Putamen (tissue), 1 donor: ENCODE results near the gene COL6A2.
"Not testable (repeated sequence)": the region's sequence is repeated elsewhere in the genome, so short reads cannot be mapped to it uniquely, and the experiment has no call there.

Source experiments
- DNase-seq: peaks from one replicate; pipeline ENCODE4 v3.0.0-alpha.2; 2016; ENCODE audit warnings: low spot score

Gene COL6A2

DNA sequence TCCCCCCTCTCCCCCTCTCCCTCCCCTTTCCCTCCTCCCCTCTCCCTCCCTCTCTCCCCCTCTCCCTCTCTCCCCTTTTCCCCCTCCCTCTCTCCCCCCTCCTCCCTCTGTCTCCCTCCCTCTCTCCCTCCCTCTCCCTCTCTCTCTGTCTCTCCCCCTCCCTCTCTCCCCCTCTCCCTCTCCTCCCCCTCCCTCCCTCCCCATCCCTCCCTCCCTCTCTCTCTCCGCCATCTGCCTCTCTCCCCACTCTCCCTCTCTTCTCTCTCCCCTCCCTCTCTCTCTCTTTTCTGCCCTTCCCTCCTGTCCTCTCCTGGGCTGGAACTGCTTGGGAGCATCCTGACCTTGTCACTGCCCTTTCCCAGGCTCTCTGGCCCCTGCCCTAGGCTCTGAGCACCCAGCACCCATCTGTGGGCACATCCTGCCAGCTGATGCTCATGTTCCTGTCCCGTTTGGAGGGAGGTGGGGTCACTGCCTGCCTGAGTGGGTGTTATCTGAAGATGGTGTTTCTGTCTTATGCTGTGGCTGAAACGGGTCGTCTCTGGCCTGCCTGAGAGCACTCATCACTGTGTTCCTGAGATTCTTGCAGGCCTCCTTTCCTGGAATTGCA, 46.7 kb downstream of the COL6A2 start:
- DNase-seq, result peak; percentile 36

DNA sequence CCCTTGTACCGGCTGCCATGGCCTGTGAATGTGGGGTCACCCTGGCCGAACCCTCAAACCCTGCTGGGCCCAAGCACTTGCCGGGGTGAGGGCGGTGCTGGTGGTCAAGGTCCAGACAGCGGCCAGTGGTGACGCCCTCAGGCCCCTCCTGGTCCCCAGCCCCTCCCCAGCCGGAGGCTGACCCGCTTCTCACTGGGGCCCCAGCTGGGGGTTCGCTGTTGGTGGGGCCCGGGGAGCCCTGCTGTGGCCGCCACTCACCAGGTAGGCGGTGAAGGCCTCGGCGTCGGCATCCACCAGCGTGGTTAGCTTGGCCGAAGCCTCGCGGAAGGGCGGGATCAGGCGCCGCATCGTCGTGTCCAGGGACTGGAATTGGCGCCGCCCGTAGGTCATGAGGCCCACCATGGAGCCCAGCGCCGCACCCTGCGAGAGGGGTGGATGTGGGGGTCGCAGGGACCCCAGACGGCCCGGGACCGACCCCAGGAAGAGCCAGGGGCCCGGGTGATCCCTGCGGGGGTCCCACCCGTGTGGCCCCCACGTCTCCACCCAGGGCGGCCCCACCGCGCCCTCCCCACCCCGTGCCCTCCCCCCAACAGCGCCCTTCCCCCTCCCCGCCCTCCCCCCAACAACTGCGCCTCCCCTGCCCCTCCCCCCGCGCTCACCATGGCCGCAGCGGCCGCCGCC, 47.4 kb downstream of the COL6A2 start:
- DNase-seq, result no peak

DNA sequence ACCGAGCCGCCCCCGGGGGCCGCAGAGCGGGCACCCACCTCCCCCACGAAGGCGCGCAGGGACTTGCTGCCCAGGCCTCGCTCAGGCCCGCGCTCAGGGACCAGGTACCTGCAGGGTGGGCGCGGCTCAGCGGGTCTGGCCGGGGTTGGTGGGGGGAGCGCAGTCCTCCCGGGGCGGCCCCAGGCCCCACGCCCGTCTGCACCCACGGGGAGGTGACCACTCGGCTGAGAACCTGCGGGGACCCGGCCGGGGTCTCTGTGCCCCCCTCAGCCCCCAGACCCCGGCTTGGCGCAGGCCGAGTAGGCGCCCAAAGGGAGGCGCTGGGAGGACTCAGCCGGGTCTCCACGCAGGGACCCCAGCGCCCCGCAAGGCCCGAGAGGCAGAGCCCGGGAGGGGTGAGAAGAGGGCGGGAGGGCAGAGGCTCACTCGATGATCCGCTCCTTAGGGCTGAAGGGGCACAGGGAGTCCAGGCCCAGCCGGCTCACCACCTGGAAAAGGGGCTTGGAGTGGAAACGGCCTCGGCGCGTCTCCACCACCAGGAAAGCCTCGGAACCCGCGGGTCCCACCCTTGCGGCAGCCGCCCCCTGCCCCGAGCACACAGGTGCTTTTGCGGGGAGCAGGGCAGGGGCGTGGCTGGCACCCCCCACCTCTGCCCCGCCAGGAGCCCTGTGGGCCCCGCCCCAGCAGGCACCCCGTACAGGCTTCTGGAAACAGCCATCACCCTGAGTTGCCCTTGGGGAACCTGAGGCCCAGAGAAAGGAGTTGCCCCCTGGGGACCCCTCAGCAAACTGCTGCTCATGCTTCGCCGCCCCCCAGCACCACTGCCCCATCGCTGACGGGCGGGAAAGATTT, 48.2 kb downstream of the COL6A2 start:
- DNase-seq, result no peak

DNA sequence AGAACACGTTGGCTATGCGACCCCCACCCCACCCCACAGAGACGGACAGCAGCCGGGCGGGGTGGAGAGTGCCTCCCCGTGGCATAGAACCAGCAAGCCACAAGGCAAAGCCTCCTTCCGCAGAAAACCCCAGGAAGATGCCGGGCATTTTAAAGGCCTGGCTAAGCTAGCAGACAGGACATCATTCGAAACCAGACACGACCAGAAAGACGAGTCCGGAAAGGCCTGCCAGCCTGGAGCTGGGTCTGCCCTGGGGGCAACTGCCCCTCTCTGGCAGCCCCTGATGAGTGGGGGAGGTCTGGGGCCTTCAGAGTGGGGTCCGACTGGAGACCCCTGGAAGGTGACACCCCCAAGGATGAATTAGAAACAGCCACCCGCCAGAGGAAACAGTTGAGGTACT, 48.9 kb downstream of the COL6A2 start:
- no peak for DNase-seq

DNA sequence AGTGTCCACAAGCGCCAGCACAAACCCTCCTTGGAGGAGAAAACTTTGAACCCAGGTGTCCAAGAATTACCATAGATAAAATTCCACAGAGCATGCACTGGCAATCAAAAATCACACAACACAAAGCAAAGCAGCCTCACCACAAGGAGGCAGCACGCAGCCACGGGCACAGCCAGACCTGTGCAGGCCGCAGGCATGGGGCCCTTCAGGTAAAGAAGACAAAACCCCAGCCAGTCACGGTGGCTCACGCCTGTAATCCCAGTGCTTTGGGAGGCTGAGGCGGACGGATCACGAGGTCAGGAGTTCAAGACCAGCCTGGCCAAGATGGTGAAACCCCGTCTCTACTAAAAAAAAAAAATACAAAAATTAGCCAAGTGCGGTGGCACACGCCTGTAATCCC, 49.5 kb downstream of the COL6A2 start:
- DNase-seq, result not testable (repeated sequence)

DNA sequence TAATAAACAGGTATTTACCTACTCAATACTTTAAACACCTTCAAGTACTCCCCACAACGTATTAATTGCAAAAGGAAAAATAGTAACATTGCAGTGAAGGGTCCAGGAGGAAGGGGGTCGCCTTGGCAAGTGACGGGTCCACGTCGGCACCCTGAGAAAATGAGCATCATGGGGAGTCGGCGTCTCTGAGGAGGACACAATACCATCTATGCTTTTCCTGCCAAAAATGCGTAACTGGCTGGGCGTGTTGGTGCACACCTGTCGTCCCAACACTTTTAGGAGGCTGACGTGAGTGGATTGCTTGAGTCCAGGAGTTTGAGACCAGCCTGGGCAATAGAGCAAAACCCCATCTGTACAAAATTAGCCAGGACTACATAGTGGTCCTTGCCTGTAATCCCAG, 50.2 kb downstream of the COL6A2 start:
- DNase-seq, result no peak

DNA sequence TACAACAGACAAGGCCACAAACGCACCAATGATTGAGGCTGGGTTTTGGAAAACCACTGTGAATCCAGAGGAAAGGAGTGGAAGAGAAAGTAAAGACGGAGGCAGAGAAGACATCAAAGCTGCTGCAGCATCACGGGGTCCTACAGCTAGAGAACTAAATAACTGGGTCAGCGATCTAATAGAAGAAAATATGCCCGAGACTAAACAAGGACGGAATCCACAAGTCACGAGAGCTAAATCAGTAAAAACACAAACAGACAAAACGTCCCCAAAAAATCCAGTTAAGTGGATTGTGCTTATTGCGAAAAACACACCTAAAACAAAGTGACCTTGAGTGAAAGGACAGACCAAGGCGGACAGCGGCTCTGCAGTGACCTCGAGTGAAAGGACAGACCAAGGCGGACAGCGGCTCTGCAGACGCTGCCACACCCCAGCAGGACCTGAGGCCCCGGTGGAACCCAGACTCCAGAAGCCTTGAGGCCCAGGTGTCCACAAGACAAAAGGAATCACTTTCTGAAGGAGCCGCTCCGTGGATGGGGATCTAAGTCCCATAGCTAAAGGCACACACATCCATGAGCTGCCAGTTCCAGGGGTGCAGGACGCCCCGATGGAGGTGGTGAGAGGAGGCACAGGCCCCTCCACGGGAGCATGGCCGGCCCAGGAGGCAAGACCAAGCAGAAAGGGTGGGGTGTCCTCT, 51.4 kb downstream of the COL6A2 start:
- DNase-seq, result no peak

DNA sequence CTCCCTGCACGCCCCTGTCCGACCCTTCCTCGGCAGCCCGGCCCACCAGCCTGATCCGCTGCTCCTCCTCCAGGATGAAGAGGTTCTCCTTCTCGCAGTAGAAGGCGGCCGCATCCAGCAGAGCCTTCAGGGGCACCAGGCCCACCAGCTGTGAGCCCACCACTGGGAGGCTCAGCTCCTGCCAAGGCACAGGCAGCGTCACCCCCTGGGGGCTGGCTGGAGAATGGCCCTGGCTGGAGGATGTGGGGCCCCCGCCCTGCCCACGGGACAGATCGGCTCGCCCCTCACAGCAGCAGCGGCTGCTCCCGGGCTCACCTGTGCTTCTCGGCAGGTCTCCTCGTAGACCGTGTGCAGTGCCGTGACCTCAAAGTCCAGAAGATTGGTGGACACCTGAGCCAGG, 52.2 kb downstream of the COL6A2 start:
- DNase-seq, result no peak

DNA sequence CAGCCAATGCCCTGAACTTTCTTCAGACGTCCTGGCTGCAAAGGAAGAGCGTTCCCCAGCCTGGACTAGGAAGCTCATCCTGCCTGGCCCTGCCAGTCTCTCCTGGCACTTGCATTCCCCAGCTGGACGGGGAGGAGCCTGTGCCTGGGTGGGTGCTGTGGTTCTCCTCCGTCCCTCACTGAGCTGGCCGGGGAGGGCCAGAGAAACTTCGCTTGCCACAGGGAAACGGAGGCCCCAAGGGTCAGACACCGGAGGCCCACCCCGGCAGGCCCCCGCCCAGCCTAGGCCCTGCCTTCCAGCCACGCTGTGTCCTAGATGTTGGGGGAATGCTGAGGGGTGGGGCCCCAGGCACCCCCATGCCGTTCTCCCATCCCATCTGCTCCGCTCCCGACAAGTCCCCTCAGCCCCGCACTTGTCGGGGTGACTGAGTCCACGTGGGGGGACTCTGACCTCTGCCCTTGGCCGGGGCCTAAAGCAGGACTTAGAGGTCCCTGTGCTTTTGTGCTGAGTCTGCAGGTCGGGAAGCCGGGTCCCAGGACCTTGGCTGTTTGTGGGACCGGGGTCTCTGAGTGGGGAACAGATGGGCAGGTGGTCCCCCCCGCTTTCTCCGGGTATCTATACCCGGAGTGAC, 52.7 kb downstream of the COL6A2 start:
- no peak for DNase-seq

DNA sequence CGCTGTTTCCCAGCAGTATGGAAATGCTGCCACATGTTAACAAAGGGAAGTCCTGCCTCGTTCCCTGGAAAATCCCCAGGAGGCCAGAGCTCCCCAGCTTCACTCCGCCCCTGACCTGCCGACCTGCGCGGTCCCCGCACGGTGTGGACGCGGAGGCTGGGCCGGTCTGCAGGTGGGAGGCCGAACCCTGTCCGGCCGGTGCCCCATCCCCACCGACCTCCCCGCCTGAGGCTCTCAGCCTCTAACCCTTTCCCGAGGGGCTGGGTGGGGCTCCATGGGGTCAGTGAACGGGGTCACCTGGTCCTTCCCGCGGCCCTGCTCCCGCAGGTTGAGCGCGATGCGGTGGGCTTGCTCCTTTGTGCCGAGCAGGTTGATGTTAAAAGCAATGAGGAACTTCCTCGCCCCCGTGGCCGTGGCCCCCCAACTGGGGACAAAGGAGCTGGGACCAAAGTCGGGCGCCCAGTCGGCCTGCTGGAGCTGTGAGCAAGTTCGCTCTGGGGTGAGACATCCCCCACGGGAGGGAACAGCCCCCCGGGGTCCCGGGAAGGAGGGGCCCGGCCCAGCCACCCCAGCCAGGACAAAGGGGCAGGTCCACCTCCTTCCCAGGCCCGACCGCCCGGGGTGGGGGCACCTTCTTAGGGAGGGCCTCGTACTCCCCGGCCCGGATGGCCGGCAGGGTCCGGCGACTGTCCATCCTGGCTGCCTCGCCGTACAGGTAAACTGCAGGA, 53.5 kb downstream of the COL6A2 start:
- no peak for DNase-seq

DNA sequence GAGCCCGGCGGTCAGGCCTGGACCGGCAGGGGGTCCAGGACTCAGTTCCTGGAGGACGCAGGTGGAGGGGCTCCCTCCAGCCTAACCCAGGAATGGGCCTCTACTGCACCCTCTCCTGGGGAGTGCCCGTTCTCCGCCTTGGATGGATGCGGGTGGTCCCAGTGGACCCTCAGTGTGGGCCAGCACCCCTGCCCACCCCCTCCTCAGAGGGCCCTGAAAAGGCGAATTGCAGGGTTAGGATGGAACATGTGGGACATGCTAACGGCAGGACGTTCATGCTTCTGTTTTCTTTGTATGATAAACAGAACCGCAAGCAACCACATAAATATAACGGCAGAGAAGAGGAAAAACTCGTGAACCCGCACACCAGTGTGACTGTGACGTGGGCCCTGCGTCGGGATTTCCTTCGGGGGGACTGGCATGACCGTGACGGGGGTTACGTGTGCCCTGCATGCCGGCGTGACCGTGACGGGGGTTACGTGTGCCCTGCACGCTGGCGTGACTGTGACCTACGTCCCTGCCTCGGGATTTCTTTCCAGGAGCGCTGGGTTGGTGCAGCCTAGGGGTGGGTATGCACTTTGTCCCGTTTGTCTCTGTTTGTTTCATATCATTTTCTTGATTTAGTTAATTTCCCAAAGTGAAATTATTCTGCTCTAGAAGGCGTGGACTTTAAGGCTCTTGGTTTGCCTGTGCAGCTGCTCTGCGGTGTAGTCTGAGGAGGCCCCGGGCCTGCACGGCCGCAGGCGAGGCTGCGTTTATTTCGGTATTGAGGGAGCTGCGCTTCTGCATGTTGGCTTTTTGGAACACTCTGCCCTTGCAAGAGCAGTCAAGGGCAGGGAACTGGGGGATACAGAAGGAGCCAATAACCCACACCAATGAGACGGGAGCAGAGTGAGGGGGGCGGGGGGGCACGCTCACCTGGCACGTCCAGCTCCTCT, 54.3 kb downstream of the COL6A2 start:
- DNase-seq, result no peak

DNA sequence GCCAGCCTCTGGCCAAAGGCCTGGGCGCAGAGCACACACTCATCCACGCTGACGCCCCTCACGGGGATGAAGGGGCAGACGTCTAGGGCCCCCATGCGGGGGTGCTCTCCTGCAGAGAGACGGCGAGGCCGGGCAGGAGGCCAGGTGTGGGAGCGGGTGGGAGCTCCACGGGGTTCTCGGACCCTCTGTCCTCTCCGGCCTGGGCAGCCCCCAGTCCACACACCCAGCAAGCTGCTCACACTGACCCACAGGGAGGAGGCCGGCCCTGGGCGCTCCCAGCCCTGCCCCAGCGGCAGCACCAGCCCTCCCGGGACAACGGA, 55.0 kb downstream of the COL6A2 start:
- no peak for DNase-seq

DNA sequence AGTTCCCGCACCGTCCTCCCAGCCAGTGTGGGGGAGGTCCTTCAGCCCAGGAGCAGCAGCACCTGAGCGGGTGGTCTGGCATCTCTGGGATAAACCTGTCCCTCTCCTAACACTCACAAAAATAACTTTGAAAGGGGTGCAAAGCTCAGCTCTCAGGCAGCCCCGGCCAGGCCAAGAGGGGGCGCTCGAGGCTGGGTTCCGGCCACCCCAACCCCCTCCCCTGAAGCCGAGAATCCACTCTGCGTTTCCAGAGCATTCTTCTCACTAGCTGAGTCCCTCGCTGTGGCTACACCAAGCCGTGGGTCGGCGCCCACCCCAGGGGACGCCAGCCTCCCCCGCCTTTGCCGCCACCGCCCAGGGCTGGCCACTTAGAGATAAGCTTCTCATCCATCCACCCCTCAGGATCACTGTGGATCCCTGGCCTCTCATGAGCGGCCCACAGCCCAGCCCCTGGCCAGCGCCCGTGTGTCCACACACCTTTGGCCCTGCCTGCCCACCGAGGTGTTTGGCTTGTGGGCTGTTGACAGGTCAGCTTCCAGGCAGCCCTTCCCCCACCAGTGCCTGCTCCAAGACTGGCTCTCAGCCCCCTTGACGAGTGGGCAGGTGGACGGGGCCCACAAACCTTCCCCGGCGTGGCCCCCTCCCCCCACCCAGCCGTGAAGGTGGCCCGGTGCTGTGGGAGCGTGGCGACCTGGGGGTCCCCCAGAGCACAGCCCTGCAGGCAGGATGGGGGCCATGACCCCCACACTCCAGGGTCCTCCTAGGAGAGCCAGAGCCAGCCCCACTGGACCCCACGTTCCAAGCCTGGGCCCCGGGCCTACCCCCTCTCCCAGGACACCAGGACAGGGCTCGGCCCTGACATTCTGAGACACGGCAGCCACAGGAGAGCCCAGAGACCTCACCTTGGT, 55.6 kb downstream of the COL6A2 start:
- DNase-seq, result no peak

DNA sequence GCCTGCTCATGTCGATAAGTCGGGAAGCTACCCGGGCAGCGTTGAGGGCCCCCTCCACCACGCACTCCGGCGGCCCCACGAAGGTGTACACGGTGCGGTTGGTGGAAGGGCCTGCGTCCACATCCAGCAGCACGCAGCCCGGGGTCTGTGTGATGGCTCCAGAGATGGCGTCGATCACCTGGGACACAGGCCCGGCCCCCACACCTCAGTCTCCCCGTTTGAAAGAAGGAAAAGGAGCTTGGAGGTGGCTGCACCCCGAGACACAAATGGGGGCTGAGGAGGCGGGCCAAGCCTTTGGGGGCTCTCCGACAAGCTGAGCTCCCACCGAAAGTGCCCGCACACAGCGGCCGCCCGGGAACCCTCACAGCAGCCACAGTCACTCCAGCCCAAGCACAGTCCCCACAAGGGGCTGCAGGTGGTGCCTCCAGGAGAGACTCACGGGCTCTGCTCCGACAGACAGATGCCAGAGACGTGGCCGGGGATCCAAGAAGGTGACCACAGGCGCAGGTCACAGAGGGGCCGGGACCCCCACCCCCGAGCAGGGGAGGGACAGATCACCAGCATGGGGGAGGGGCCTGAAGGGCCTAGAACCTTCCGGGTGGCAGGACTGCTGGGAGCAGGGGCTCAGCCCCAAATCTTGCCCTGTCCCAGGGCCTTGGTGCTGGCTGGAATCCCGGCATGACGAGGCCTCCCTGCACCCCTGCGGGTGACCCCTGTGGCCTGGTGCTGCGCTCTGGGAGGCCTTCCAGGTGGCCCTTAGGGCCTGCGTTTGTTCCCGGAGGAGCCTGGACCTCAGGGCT, 56.4 kb downstream of the COL6A2 start:
- DNase-seq, result no peak

DNA sequence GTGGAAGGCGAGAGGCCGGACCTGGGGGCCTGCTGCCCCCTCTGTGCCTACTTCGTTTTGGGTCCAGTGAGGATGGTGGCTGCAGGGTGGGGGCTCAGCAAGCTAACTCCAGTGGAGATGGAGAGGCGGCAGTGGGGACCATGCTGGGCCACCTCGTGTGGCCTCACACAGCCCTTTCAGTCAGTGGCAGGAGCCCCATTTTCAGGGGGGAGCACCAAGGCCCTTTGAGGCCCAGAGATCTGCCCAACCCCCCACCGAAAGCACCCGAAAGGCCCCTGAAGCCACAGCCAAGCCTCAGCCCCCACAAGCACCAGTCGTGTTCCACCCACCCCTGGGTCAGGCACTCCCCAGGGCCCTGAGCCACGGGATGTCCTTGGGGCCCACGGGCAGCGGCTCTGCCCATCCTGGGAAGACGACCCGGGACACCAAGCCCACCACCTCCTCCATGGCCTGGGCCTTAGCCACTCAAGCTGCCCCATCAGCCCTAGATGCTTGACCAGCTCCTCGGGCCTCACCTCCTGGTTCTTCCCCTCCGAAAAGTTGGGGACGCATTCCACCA, 57.1 kb downstream of the COL6A2 start:
- no peak for DNase-seq

DNA sequence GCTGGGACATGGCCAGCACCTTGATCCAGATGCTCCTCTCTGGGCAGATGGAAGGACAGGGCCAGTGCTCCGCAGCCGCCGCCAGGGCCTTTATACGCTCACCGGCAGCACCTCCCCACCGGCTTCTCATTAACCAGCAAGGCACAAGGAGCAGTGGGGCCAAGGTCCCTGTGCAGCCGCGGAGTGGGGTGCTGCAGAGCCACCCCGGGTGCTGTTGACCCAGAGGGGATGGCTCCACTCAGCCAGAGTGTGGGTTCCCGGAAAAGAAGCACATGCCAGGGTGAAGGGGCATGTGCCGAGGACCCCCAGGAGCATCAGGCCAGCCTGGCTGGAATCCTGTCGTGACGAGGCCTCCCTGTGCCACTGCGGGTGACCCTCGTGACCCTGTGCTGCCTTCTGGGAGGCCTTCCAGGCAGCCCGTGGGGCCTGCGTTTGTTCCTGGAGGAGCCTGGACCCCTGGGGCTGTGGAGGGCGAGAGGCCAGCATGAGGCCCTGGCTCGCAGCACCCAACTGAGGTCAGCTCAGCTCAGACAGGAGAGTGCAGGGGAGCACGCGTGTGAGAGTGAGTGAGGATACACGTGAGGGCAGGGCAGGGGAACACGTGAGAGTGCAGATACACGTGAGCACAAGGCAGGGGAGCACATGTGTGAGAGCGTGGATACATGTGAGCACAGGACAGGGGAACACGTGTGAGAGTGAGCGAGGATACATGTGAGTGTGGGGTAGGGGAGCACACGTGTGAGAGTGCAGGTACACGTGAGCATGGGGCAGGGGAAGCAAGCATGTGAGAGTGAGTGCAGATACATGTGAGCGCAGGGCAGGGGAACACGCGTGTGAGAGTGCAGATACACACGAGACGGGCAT, 57.8 kb downstream of the COL6A2 start, which contains the start of gene FTCD:
TSS of gene FTCD (minus strand) at position 66 of the 864 bp plus-strand sequence. CDS start at position 10, 56 bp downstream.
- no peak for DNase-seq

DNA sequence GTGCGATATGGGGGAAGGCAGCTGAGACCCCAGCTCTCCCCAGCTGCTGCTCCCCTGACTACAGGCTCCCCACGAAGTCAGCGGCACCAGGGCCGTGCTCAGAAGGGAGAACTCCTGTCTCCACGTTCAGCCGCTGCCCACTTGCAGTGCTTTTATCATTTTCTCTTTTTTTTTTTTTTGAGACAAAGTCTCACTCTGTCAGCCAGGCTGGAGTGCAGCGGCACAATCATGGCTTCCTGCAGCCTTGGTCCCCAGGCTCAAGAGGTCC, 58.4 kb downstream of the COL6A2 start:
- DNase-seq, result no peak
